ENCODE results near the gene SLC38A5. TPM values are rescaled to one million over a fixed set of nuclear protein-coding genes. Genes with fewer than 3 reads are reported as not detected.

Gene SLC38A5
- total RNA-seq, 1 donor from 2014 or later: 2.3 TPM

DNA sequence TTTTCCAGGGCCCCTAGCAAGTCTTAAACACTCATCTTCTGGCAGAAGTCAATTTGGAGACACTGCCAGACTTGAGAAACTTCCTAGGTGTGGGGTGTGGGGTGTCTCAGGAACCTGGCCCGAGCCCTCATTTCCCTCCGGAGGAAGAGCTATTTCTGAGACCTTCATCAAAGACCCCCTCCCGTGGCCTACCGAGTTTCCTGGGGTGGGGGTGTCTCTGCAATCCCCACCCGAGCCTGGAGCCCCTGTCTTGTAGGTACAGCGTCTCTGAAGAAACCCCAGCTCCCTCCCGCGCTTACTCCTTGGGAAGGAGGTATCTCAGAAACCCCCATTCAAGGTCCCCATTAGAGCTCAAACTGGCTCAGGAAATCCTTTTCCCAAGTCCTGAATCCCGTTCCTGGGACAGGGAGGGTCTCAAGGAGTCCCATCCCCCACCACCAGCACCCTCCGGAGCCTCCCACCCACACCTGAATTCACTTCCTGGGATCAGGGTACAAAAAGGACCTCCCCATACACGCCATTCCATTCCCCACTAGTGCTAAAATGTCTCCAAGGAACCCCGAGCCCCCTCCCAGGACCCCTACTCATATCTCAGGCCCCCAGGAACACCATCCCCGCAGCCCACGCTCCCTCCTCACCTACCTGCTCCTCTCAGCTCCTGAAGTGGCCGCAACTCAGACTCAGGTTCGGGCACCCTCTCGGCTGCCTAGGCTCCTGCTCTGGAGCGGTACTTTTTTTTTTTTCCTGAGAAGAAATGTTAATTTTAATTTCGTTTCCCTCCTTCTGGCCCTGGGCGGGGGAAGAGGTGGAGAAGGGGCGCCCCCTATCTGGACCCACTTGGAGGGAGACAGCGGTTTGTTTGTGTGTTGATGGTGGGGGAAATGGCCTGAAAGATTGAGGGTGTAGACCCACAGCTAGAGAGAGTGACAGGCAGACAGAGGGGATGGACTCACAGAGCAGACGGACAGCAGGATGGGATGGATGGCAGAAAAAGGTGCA is 1.1 kb downstream of the SLC38A5 start:
- Histone ChIP-seq H4K20me1 (ENCODE audit: low read depth) (no peaks in the 10 kb centered on the region), H3K4me1 (peaks cover 15% of the 10 kb centered on the region), H2AFZ (replicated peaks) (peak overlapping the region; percentile 50), H3K36me3 (no peaks in the 10 kb centered on the region), H3K4me3 (peak overlapping the region; percentile 35), H3K27me3 (no peaks in the 10 kb centered on the region), H3K4me2 (peak overlapping the region; percentile 61), H3K27ac (no peak overlapping the region), H3K9me3 (ENCODE audit: low read depth) (no peaks in the 10 kb centered on the region), H3K79me2 (ENCODE audit: low read depth) (no peaks in the 10 kb centered on the region), H3F3A (ENCODE audit: low read depth) (peaks cover 15% of the 10 kb centered on the region), H3K9ac (no peak overlapping the region)
- TF ChIP-seq EZH2 (IDR thresholded peaks at IDR 0.05) (no peak), CTCF (IDR thresholded peaks at IDR 0.05) (peak; percentile 49), EZH2phosphoT487 (IDR thresholded peaks at IDR 0.05) (no peak)
- peak; percentile 27 for DNase-seq (ENCODE audit: low spot score)
- peak overlapping the region; percentile 73 for H3K4me3 Mint-ChIP-seq
- peaks cover 18% of the 10 kb centered on the region for H3K27me3 Mint-ChIP-seq (ENCODE audit: insufficient read depth, low read depth)
- H3K9me3 Mint-ChIP-seq: peaks cover 27% of the 10 kb centered on the region
- peaks cover 37% of the 10 kb centered on the region for H3K4me1 Mint-ChIP-seq
- H3K36me3 Mint-ChIP-seq: no peaks in the 10 kb centered on the region
- H3K27ac Mint-ChIP-seq: no peak overlapping the region

DNA sequence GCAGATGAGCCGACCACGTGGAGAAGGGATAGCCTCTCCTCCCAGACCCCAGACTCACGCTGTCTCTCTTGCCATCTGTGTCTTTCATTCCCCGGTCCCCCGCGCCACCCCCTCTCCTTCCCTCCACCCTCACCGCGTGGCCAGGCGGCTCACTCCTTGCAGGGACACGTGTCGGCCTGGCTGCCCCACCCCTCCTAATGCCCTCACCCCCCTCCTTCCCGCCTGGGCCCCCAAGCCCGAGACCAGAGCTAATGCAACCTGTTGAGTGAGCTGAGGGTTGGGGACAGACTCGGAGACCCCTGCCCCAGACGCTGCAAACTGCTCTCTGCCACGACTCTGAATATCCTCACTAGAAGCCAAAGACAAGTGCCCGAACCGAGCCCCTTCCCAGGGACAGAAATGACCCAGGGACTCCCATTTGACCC is 1.8 kb downstream of the SLC38A5 start:
- peaks cover 7% of the 10 kb centered on the region for H3K4me1 ChIP-seq
- H3K4me2 ChIP-seq: peak overlapping the region; percentile 61
- no peaks in the 10 kb centered on the region for H3K79me2 ChIP-seq (ENCODE audit: low read depth)
- H3K27ac ChIP-seq: no peak overlapping the region
- Mint-ChIP-seq H3K27ac (no peak overlapping the region), H3K36me3 (no peaks in the 10 kb centered on the region), H3K4me3 (peak overlapping the region; percentile 74), H3K27me3 (ENCODE audit: insufficient read depth, low read depth) (peaks cover 20% of the 10 kb centered on the region), H3K9me3 (peaks cover 26% of the 10 kb centered on the region), H3K4me1 (peaks cover 30% of the 10 kb centered on the region)
- H3K9ac ChIP-seq: no peak overlapping the region
- peak; percentile 14 for DNase-seq (ENCODE audit: low spot score)
- no peak for TF ChIP-seq EZH2phosphoT487 (IDR thresholded peaks at IDR 0.05)
- TF ChIP-seq EZH2 (IDR thresholded peaks at IDR 0.05): no peak
- no peak for TF ChIP-seq CTCF (IDR thresholded peaks at IDR 0.05)
- peaks cover 8% of the 10 kb centered on the region for H3F3A ChIP-seq (ENCODE audit: low read depth)
- peak overlapping the region; percentile 50 for H2AFZ ChIP-seq (replicated peaks)
- no peaks in the 10 kb centered on the region for H3K9me3 ChIP-seq (ENCODE audit: low read depth)
- H3K27me3 ChIP-seq: no peaks in the 10 kb centered on the region
- no peaks in the 10 kb centered on the region for H3K36me3 ChIP-seq
- peak overlapping the region; percentile 35 for H3K4me3 ChIP-seq
- no peaks in the 10 kb centered on the region for H4K20me1 ChIP-seq (ENCODE audit: low read depth)

- peak overlapping the region; percentile 35 for H3K4me3 ChIP-seq
- TF ChIP-seq CTCF (IDR thresholded peaks at IDR 0.05): no peak
- peaks cover 21% of the 10 kb centered on the region for H3K4me1 Mint-ChIP-seq
- H3K9me3 ChIP-seq (ENCODE audit: low read depth): no peaks in the 10 kb centered on the region
- H3K36me3 Mint-ChIP-seq: no peaks in the 10 kb centered on the region
- H3K27ac ChIP-seq: no peak overlapping the region
- H4K20me1 ChIP-seq (ENCODE audit: low read depth): no peaks in the 10 kb centered on the region
- H3K4me3 Mint-ChIP-seq: no peak overlapping the region
- H3K27ac Mint-ChIP-seq: no peak overlapping the region
- H3K9ac ChIP-seq: no peak overlapping the region
- H3K4me2 ChIP-seq: peak overlapping the region; percentile 61
- DNase-seq (ENCODE audit: low spot score): no peak
- peaks cover 18% of the 10 kb centered on the region for H3K27me3 Mint-ChIP-seq (ENCODE audit: insufficient read depth, low read depth)
- no peaks in the 10 kb centered on the region for H3K4me1 ChIP-seq
- no peak overlapping the region for H2AFZ ChIP-seq (replicated peaks)
- H3K79me2 ChIP-seq (ENCODE audit: low read depth): no peaks in the 10 kb centered on the region
- H3K36me3 ChIP-seq: no peaks in the 10 kb centered on the region
- no peaks in the 10 kb centered on the region for H3K27me3 ChIP-seq
- peaks cover 28% of the 10 kb centered on the region for H3K9me3 Mint-ChIP-seq
- no peaks in the 10 kb centered on the region for H3F3A ChIP-seq (ENCODE audit: low read depth)
Observed at GRCh38 chrX:48467281-48467761, 2.7 kb downstream of the SLC38A5 start.

Measured in neural progenitor cell (in vitro differentiated cells).